Activated CD4-positive, alpha-beta T cell treated with anti-CD3 and anti-CD28 coated beads for 48 hours (primary cell): ENCODE results near the gene GTF3C5.
A peak's percentile ranks its signal among the peaks of the same experiment; 100 is the strongest.
"Not testable (repeated sequence)": the region's sequence is repeated elsewhere in the genome, so short reads cannot be mapped to it uniquely, and the experiment has no call there.

Experiments
- DNase-seq: peaks from one replicate; pipeline ENCODE4 v3.0.0-alpha.2; 2020

The GTF3C5 gene

DNA sequence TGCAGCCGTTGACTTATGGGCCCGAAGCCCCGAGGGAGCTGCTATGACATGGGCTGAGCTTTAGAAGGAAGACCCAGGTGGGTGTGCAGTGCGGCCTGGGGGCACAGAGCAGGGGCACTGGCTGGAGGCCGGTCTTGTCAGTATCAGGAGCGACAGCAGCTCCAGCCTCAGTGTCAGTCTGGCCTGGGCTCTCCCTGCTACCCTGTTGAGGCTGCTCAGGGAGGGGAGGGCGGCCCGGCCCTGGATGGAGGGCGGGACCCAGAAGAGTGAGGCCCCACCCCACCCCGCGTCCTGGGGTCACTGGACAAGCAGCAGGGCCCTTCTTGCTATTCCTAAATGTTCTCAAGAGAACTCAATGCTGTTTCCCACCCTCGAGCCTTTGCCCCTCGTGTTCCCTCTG is 34.3 kb upstream of the GTF3C5 start:
- DNase-seq, result no peak

DNA sequence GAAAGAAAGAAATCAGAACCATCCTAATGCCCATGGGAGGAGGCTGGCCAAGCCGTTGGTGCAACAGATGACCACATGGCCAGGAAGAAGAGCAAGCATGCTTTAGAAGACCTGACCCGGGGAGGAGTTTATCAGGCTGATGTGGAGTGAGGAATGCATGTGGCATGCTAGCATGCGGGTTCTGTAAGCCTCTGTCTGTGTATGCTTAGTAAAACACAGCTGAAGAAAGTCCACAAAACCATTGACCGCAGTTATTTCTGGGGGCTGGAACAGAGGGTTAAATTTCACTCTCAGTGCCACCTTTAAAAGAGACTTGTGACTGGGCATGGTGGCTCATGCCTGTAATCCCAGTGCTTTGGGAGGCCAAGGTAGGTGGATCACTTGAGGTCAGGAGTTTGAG is 33.2 kb upstream of the GTF3C5 start:
- no peak for DNase-seq

DNA sequence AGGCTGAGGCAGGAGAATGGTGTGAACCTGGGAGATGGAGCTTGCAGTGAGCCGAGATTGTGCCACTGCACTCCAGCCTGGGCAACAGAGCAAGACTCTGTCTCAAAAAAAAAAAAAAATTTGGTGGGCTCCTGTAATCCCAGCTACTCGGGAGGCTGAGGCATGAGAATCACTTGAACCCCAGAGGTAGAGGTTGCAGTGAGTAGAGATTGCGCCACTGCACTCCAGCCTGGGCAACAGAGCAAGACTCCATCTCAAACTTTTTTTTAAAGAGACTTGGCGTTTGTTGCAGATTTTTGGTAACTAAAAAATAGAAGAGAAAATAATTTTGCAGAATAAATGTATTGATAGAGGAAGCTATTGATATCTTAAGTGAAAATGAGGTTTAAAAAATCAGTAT is 32.6 kb upstream of the GTF3C5 start:
- DNase-seq, result not testable (repeated sequence)

DNA sequence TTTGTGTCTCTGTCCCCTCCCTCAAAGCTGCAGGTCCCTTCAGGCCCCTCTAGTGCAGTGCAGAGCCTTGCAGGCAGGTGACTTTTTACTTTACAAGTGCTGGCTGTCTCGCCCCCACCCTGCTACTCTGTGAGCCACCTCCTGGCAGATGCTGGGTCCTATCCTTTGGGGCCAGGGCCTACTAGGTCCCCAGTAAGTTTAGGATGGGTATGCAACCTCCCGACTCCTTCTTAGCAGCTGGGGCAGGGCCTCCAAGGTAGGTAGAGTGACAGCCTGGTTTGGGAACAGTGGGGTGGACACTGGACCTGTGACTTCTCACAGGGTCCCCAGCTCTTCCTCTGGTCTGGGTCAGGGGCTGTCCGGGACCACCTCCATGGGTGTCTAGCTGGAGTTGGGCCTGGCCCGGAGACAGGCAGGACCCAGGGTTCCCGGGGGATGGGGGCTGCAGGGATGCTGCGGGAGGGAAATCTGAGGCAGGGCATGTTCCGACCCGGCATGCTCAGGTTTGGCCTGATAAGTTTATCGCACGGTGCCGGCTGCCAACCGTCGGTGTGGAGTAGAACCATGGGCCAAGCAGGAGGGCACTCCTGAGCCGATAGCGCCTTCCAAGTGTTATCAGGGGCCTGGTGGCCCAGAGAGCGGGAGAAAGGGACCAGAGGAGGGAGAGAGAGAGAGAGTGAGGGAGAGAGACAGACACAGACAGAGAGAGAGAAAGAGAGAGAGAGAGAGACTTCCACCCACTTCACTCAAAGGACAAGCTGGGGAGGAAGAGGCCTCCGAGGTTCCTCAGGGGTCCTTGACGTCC is 31.8 kb upstream of the GTF3C5 start:
- no peak for DNase-seq

DNA sequence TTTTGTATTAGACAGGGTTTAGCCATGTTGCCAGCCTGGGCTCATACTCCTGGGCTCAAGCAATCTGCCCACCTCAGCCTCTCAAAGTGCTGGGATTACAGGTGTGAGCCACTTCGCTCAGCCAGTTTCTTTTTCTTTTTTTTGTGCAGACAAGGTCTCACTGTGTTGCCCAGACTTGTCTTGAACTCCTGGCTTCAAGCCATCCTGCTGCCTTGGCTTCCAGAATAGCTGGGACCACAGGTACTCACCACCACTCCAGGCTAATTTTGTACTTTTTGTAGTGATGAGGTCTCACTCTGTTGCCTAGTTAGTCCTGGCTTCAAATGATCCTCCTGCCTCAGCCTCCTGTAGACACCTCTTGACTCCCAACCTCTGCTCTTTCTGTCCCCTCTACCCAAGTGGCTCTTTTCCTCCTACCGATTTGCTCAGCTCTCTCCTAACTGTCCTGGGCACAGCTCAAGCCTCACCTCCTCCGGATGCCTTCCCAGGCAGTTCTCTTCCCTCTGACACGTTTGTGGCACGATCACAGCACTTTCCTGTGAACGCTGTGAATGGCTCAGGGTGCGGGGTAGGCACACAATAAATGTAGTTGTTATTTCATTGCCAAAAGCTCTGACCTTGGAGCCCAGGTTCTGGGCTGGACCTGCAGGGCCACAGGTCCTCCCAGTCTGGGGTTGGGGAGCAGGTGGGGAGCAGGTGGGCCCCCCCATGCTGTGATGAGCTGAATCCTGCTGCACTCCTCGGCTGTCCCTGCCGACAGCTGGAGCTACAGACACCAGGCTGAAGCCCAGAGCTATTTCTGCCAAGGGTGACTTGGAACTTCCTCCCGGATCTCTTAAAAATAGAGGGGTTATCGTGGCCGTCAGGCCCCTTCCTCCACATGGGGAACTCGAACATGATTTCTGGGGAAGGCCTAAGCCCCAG is 28.4 kb upstream of the GTF3C5 start:
- no peak for DNase-seq

DNA sequence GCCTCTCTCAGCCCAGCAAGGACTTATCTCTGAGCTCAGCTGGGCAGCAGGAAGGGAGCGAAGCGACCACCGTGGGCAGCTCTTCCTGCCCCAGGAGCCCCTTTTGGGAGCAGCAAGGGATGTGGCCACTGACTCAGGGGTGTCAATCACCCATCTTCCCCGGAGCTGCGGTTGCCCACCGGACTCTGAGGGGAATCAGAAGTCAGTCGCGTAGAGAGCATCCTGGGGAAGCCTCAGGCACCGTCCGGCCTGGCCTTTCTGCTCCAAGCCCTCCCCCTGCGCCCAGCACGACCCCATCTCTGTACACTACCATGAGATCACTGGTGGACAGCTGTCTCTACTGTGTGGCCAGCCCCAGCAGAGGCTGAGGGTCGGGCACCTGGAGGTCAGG is 27.7 kb upstream of the GTF3C5 start:
- no peak for DNase-seq

DNA sequence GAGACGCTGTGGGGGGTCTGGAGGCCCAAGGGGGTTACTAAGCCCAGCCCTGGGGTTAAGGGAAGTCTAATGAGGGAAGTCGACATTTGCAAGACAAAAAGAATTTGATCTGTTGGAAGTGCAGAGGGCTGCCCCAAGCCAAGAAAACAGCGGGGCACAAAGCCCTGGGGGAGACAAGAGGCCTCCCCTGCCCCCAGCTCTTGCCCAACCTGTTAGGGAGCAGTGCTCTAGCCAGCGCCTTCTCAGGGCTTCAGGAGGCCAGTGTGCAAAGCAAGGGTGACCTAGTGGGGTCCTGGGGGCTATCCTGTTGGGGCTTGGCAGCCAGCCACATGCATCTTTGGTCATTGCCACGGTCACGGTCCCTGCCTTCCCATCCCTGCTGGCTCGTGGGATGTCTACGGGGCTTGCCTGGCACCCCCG is 27.1 kb upstream of the GTF3C5 start:
- no peak for DNase-seq

DNA sequence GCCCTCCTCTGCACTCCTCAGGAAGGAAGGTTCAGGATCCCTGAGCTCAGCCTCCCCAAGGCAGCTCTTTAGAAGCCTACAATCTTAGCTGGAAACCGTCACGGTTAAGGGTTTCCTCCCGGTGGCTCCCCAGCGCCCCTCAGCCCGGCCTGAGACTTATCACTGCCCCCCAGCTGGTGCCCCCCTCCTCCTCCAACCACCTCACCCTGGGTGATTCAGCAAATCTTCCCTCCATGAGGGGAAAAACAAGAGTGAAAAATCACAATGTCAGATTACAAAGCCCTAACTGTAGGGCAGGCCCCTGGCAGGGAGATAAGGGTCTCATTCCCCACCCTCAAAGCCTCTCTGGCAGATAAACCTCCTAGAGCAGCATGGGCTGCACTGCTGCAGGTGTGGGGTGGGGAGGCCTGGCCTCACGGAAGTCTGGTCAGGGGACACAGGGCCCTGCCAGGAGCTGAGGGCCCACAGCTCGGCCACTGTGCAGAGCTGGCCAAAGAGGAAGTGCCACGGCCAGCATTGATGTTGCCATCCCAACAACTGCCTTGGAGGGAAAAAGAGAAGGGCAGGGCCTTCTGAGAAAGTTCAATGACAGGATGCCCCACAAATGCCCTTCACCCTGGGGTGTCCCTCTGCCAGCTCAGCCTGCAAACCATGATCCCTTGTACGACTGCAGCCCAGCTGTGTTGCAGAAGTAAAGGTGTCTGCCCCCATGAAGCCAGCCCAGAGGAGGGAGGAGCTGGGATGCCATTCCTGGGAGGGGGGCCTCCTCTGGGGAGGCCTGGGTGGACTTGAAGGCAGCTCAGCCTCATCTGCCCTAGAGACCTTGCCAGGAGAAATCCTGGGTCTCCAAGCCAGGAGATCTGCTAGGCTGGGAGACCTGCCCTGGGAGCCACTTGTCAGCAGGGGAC is 26.5 kb upstream of the GTF3C5 start:
- DNase-seq, result no peak

DNA sequence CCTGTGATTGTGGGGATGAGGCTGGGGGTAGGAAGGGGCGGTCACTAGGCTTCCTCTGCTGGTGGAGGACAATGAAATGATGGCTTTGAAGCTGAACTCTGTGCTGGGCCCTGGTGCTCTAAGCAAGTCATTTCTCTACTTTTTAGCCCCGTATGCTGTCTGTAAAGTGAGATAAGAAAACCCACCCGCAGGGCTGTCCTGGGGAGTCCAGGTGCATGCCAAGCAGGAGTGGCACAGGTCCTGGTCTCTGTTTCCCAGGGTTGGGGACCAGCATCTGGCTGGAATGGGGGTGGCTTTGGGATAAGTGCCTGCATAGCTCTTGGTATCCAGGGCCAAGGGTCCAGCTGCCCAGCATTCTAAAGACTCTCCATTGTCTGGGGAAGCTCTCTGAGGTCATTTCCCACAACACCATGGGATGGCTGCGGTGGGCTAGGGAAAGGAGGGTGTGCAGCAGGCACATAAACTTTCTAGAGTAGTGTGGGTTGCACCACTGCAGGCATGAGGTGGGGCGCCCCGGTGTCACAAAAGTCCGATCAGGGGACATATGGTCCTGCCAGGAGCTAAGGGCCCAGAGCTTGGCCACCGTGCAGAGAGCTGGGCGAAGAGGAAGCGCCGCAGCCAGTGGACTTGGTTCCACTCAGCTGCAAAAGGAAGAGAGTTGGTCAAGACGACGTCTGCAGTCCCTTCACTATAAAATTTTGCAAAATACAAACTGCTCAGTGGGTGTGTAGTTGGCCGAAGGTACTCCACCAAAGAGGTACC is 25.6 kb upstream of the GTF3C5 start:
- DNase-seq, result no peak

DNA sequence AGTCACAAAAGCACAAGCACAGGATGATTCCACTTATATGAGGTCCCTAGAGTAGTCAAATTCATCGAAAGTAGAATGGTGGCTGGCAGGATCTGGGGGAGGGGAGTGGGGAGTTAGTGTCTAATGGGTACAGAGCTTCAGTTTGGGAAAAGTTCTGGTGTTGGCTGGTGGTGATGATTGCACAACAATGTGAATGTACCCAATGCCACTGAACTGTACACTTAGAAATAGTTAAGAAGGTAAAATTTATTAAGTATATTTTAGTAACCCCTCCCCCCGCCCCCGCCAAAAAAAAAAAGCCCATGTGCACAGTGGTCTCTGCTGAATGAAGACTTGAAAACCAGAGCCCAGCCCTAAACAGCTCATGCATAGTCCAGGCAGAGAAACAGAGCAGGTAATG is 24.8 kb upstream of the GTF3C5 start:
- no peak for DNase-seq

DNA sequence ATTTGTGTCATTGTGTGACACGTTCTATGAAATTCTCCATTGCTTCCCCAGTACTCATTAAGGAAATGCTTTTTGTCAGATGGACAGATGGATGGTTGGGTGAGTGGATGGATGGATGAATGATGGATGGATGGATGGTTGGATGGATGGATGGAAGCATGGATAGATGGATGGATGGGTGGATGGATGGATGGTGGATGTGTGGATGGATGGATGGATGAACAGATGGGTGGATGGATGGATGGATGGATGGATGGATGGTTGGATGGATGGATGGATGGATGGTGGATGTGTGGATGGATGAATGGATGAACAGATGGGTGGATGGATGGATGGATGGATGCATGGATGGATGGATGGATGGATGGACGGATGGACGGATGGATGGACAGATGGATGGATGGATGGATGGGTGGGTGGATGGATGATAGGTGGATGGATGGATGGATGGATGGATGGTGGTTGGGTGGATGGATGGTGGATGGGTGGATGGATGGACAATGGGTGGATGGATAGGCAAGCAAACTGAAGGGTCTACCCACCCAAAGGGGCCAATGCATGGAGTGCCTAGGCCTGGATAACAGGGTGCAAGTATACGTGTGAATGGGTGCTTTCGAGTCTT is 24.0 kb upstream of the GTF3C5 start:
- no peak for DNase-seq

DNA sequence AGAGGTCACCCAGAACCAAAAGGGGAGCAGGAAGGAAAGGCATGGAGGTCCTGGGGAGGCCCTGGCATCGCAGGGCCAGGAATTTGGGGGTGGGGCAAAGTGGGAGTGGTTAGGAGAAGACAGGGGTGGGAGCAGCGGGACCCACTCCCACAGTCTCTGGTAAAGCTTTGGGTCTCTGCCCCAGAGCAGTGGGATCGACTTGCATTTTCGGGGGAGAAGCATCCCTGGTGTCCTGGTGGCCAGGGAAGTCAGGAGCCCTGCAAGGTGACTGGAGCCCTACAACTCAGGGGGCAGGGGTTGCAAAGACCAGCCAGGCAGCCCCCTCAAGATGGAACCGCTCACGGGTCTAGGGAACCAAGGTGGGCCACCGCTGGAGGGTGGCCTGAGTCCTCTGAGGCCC is 22.4 kb upstream of the GTF3C5 start:
- no peak for DNase-seq

DNA sequence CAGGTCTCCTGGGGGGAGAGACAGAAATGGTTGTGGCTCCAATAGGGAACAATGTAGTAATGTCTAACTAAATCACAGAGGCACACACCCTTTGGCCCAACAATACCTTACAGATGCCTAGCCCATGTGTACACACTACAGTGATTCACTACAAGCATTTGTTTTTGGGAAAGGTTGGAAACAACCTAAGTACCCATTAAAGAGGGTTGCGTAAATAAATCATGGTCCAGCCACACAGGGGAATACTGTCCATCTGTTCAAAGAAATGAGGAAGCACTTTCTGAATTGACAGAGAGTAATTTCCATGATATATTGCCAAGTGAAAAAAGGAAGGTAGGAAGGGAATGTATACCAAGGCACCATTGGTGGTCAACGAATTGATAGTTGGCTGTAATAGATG is 22.0 kb upstream of the GTF3C5 start:
- DNase-seq, result no peak

DNA sequence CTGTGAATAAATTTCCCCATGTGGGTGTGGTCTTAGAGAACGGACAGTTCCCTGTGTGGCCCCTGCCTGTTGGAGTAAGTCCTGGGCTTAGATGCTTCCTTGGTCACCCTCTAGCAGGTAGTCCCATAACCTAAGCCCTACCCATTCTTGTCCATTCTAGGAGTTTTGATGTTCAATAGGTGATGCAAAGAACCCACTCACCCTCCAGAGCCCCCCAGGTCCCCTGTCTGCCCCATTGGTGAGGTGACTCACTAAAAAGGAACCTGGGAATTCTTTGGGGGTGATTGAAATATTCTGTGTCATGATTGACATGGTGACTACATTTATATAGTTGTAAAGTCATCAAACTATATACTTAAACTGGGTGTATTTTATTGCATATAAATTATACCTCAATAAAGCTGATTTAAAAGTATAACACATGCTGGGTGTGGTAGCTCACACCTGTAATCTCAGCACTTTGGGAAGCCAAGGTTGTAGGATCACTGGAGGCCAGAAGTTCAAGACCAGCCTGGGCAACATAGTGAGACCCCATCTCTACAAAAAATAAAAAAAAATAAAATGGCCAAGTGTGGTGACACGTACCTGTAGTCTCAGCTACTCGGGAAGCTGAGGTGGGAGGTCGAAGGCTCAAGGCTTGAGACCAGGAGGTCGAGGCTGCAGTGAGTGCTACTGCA is 20.8 kb upstream of the GTF3C5 start:
- no peak for DNase-seq

DNA sequence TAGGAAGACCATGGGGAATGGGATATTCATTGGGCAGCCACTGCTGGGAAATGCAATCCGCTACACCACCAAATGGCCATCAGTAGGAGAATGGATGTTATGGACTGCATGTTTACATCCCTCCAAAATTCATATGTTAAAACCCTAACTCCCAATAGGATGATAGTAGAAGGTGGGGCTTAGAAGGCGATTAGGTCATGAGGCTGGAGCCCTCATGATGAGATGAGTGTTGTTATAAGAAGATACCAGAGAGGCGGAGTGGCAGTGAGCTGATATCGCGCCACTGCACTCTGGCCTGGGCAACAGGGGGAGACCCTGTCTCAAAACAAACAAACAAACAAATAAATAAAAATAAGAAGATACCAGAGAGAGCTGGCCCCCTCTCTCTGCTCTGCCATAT is 16.1 kb upstream of the GTF3C5 start:
- no peak for DNase-seq

DNA sequence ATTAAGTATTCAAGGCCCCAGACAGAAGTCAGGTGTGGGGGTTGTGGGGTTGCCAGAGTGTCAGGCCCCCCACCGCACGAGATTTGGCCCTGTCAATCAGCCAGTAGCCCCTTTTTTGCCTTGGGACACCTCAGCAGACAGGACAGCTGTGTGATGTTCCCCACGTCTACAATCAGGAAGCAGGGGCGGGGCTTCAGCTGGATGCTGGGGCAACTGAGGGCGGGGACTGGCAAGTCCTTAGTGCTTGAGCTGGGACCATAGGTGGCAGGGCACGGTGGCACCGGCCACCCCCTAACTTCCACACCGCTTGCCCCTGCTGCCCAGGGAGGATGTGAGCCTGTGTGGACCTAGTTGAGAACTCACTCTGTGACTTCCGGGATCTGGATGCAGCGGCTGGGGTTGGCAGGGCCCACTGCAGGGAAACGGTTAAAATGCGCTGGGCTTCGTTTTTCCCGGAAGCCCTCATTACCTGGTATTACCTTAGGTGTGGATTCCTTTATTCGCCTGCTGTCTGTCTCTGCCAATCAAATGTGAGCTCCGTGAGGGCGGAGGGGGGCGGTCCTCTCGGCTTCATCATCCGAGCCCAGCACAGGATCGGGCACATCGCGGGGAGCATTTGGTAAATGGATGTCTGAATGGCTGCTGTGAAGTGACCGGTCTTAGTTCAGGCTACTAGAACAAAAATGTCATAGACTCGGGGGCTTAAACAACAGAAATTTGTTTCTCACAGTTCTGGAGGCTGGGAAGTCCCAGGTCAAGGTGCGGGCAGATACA is 7.5 kb upstream of the GTF3C5 start:
- DNase-seq, result peak; percentile 72

DNA sequence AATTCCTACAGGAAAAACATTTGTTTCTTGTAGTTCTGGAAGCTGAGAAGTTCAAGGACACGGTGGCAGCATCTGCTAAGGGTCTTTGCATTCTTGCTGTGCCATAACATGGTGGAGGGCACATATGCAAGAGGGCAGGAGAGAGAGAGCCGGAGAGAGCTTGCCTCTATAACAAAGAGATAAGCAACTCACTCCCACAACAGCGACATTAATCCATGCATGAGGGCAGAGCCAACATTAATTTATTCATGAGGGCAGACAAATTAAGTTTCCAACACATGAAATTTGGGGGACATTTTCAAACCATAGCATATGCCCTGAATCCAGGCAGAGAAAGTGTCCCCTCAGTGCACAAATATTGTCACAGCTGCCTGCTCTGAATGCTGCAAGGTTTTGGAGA is 4.4 kb upstream of the GTF3C5 start:
- DNase-seq, result no peak

DNA sequence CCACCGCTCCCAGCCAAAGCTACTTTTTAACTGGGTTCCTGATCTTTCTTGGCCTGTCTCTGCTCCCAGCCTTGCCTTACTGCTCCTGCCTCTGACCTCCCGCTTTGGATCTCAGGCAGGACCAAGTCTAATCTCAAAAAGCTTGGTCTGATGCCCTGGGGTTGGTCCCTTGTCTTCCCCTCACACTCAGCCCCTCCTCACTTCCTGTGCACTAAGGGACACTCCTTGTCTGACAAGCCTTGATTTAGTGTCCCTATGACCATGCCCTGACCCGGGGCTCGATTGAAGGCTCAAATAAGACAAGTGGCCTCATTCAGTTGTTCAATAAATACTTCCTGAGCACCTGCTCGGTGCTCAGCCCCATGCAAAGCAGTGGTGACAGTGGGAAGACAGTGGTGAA is 3.7 kb upstream of the GTF3C5 start:
- DNase-seq, result no peak

DNA sequence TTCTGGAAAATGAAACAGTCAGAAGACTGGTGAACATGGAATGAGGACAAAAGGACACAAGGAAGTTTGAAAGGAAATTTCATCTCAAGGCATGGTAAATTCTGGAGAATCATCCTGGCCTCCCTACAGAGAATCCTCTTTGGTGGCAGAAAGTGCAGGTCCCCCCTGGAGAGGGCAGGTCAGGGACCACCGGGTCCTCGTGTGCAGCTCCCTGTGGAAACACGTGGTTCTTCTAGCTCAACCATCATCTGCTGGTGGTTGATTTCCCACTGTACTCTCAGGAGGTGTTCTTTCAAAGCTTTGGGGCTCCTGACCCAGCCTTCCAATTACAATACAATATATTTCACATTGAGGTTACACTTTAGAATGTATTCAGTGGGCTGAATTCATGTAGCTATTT is 2.6 kb upstream of the GTF3C5 start:
- no peak for DNase-seq

DNA sequence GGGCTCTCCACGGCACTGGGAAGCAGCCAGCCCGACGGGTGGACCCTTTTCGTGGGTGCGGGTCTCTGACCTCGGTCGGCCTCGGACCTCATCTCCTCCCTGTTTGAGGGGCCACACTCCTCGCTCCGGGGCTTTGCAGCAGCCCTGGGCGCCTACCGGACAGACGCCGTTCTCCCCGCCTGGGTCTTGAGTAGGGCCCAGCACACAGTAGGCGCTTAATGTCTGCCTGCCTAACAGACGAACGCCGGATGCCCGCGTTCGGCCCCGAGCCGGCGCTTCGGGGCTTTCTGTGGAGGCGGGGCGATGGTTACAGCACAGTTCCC is 842 bp upstream of the GTF3C5 start:
- no peak for DNase-seq

DNA sequence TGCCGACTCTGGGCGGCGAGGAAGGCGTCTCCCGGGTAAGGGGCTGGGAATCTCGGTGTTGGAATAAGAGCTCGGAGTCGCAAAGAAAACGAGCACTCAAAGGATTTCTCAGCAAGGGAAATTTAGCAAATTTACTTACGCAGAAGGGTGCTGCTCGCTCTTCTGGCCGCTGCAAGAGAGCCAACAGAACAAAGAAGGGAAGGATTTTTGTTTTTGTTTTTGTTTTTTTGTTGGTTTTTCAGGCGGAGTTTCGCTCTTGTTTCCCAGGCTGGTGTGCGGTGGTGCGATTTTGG is 279 bp downstream of the GTF3C5 start:
- no peak for DNase-seq
